ENCODE data around the gene LCORL.

LCORL gene

GRCh38 chr4:17823871-17824669, 197.5 kb downstream of the LCORL start:
- H3K4me3 ChIP-seq (ENCODE audit: low read length in 2 of 2): no peak overlapping the region
- H3K36me3 ChIP-seq (replicated peaks in 1 of 2; ENCODE audit: control insufficient read depth in 2 of 2, insufficient read depth in 2 of 2, low read length in 2 of 2): peaks cover 6 to 98% of the 10 kb centered on the region in 2 donors
- H3K18ac ChIP-seq (ENCODE audit: low read length): no peak overlapping the region
- H3K4me2 ChIP-seq (ENCODE audit: insufficient read depth, low read length, poor library complexity, severe bottlenecking): no peak overlapping the region
- peaks cover 2% of the 10 kb centered on the region for H3K79me1 ChIP-seq (ENCODE audit: low read depth, low read length)
- no peak overlapping the region for H3K23ac ChIP-seq (ENCODE audit: low read depth, low read length, poor library complexity)
- H3K4ac ChIP-seq (ENCODE audit: low read length): no peak overlapping the region
- no peaks in the 10 kb centered on the region for H3K4me1 ChIP-seq (ENCODE audit: control insufficient read depth in 2 of 2, insufficient read depth in 1 of 2, low read depth in 1 of 2, low read length in 2 of 2)
- H2BK15ac ChIP-seq (ENCODE audit: low read length): no peak overlapping the region
- no peak overlapping the region for H4K8ac ChIP-seq (ENCODE audit: low read depth, low read length)
- H2AK5ac ChIP-seq (ENCODE audit: low read depth, low read length): no peak overlapping the region
- no peak overlapping the region for H3K27ac ChIP-seq (replicated peaks; ENCODE audit: low read length)
- no peak overlapping the region for H2BK120ac ChIP-seq (ENCODE audit: low read depth, low read length)
- no peaks in the 10 kb centered on the region for H3K27me3 ChIP-seq (ENCODE audit: control insufficient read depth in 3 of 3, insufficient read depth in 3 of 3, low read depth in 1 of 3, low read length in 3 of 3)
- no peak overlapping the region for H4K91ac ChIP-seq (ENCODE audit: low read depth, low read length, poor library complexity)
- no peak overlapping the region for H2BK5ac ChIP-seq (ENCODE audit: low read length)
- no peak overlapping the region for H2BK12ac ChIP-seq (ENCODE audit: low read length)
- H2AFZ ChIP-seq (ENCODE audit: low read length): no peak overlapping the region
- no peak overlapping the region for H3K14ac ChIP-seq (ENCODE audit: low read length)
- no peaks in the 10 kb centered on the region for H3K9me3 ChIP-seq (replicated peaks in 1 of 2; ENCODE audit: control insufficient read depth in 2 of 2, insufficient read depth in 1 of 2, low read depth in 1 of 2, low read length in 2 of 2)
- H3K9ac ChIP-seq (ENCODE audit: low read depth, low read length, poor library complexity): no peak overlapping the region
- no peak for DNase-seq (ENCODE audit: low spot score)
- WGBS, 2 donors (ENCODE audit: extremely low coverage in 2 of 2, insufficient read length in 2 of 2, insufficient replicate concordance in 1 of 2): no CpG with 5 or more reads among the region's 1 CpG

- no peak overlapping the region for H2BK15ac ChIP-seq (ENCODE audit: low read length)
- H3K36me3 ChIP-seq (replicated peaks in 1 of 2; ENCODE audit: control insufficient read depth in 2 of 2, insufficient read depth in 2 of 2, low read length in 2 of 2): peaks cover 6 to 96% of the 10 kb centered on the region in 2 donors
- H3K9ac ChIP-seq (ENCODE audit: low read depth, low read length, poor library complexity): no peak overlapping the region
- H2BK12ac ChIP-seq (ENCODE audit: low read length): no peak overlapping the region
- H3K18ac ChIP-seq (ENCODE audit: low read length): no peak overlapping the region
- no peak overlapping the region for H3K4me2 ChIP-seq (ENCODE audit: insufficient read depth, low read length, poor library complexity, severe bottlenecking)
- no peak overlapping the region for H2BK120ac ChIP-seq (ENCODE audit: low read depth, low read length)
- no peak overlapping the region for H4K8ac ChIP-seq (ENCODE audit: low read depth, low read length)
- WGBS, 2 donors (ENCODE audit: extremely low coverage in 2 of 2, insufficient read length in 2 of 2, insufficient replicate concordance in 1 of 2): no CpG with 5 or more reads among the region's 5 CpGs
- H3K14ac ChIP-seq (ENCODE audit: low read length): no peak overlapping the region
- no peak for DNase-seq (ENCODE audit: low spot score)
- H3K4me3 ChIP-seq (ENCODE audit: low read length in 2 of 2): no peak overlapping the region
- H3K79me1 ChIP-seq (ENCODE audit: low read depth, low read length): peaks cover 2% of the 10 kb centered on the region
- H3K4me1 ChIP-seq (ENCODE audit: control insufficient read depth in 2 of 2, insufficient read depth in 1 of 2, low read depth in 1 of 2, low read length in 2 of 2): peaks cover 0 to 4% of the 10 kb centered on the region in 2 donors
- no peak overlapping the region for H3K4ac ChIP-seq (ENCODE audit: low read length)
- H2AFZ ChIP-seq (ENCODE audit: low read length): no peak overlapping the region
- no peak overlapping the region for H2AK5ac ChIP-seq (ENCODE audit: low read depth, low read length)
- no peak overlapping the region for H2BK5ac ChIP-seq (ENCODE audit: low read length)
- no peak overlapping the region for H4K91ac ChIP-seq (ENCODE audit: low read depth, low read length, poor library complexity)
- H3K27ac ChIP-seq (replicated peaks; ENCODE audit: low read length): no peak overlapping the region
- no peaks in the 10 kb centered on the region for H3K9me3 ChIP-seq (replicated peaks in 1 of 2; ENCODE audit: control insufficient read depth in 2 of 2, insufficient read depth in 1 of 2, low read depth in 1 of 2, low read length in 2 of 2)
- no peaks in the 10 kb centered on the region for H3K27me3 ChIP-seq (ENCODE audit: control insufficient read depth in 3 of 3, insufficient read depth in 3 of 3, low read depth in 1 of 3, low read length in 3 of 3)
- H3K23ac ChIP-seq (ENCODE audit: low read depth, low read length, poor library complexity): no peak overlapping the region
Observed at GRCh38 chr4:17817027-17817426, 204.5 kb downstream of the LCORL start.

GRCh38 chr4:17816142-17816541, 205.4 kb downstream of the LCORL start:
- Histone ChIP-seq H3K18ac (ENCODE audit: low read length) (no peak overlapping the region), H2BK15ac (ENCODE audit: low read length) (no peak overlapping the region), H3K27me3 (ENCODE audit: control insufficient read depth in 3 of 3, insufficient read depth in 3 of 3, low read depth in 1 of 3, low read length in 3 of 3) (no peaks in the 10 kb centered on the region), H4K8ac (ENCODE audit: low read depth, low read length) (no peak overlapping the region), H3K79me1 (ENCODE audit: low read depth, low read length) (no peaks in the 10 kb centered on the region), H3K4ac (ENCODE audit: low read length) (no peak overlapping the region), H3K4me2 (ENCODE audit: insufficient read depth, low read length, poor library complexity, severe bottlenecking) (no peak overlapping the region), H3K36me3 (replicated peaks in 1 of 2; ENCODE audit: control insufficient read depth in 2 of 2, insufficient read depth in 2 of 2, low read length in 2 of 2) (peaks cover 6 to 87% of the 10 kb centered on the region in 2 donors), H3K4me3 (ENCODE audit: low read length in 2 of 2) (no peak overlapping the region), H2BK12ac (ENCODE audit: low read length) (no peak overlapping the region), H2AK5ac (ENCODE audit: low read depth, low read length) (no peak overlapping the region), H4K91ac (ENCODE audit: low read depth, low read length, poor library complexity) (no peak overlapping the region), H2BK5ac (ENCODE audit: low read length) (no peak overlapping the region), H3K4me1 (ENCODE audit: control insufficient read depth in 2 of 2, insufficient read depth in 1 of 2, low read depth in 1 of 2, low read length in 2 of 2) (peaks cover 0 to 4% of the 10 kb centered on the region in 2 donors), H3K9me3 (replicated peaks in 1 of 2; ENCODE audit: control insufficient read depth in 2 of 2, insufficient read depth in 1 of 2, low read depth in 1 of 2, low read length in 2 of 2) (no peaks in the 10 kb centered on the region), H3K27ac (replicated peaks; ENCODE audit: low read length) (no peak overlapping the region), H3K9ac (ENCODE audit: low read depth, low read length, poor library complexity) (no peak overlapping the region), H3K23ac (ENCODE audit: low read depth, low read length, poor library complexity) (no peak overlapping the region), H2AFZ (ENCODE audit: low read length) (no peak overlapping the region), H2BK120ac (ENCODE audit: low read depth, low read length) (no peak overlapping the region), H3K14ac (ENCODE audit: low read length) (no peak overlapping the region)
- DNase-seq (ENCODE audit: low spot score): no peak
- no CpG with 5 or more reads among the region's 12 CpGs for WGBS, 2 donors (ENCODE audit: extremely low coverage in 2 of 2, insufficient read length in 2 of 2, insufficient replicate concordance in 1 of 2)

GRCh38 chr4:17814140-17814539, 207.4 kb downstream of the LCORL start:
- Histone ChIP-seq H3K4me1 (ENCODE audit: control insufficient read depth in 2 of 2, insufficient read depth in 1 of 2, low read depth in 1 of 2, low read length in 2 of 2) (peaks cover 0 to 5% of the 10 kb centered on the region in 2 donors), H4K91ac (ENCODE audit: low read depth, low read length, poor library complexity) (no peak overlapping the region), H3K14ac (ENCODE audit: low read length) (no peak overlapping the region), H4K8ac (ENCODE audit: low read depth, low read length) (no peak overlapping the region), H3K4ac (ENCODE audit: low read length) (no peak overlapping the region), H3K9ac (ENCODE audit: low read depth, low read length, poor library complexity) (no peak overlapping the region), H2BK12ac (ENCODE audit: low read length) (no peak overlapping the region), H3K4me2 (ENCODE audit: insufficient read depth, low read length, poor library complexity, severe bottlenecking) (no peak overlapping the region), H2AFZ (ENCODE audit: low read length) (no peak overlapping the region), H3K27me3 (ENCODE audit: control insufficient read depth in 3 of 3, insufficient read depth in 3 of 3, low read depth in 1 of 3, low read length in 3 of 3) (no peaks in the 10 kb centered on the region), H3K79me1 (ENCODE audit: low read depth, low read length) (no peaks in the 10 kb centered on the region), H2BK15ac (ENCODE audit: low read length) (no peak overlapping the region), H2AK5ac (ENCODE audit: low read depth, low read length) (no peak overlapping the region), H3K9me3 (replicated peaks in 1 of 2; ENCODE audit: control insufficient read depth in 2 of 2, insufficient read depth in 1 of 2, low read depth in 1 of 2, low read length in 2 of 2) (no peaks in the 10 kb centered on the region), H3K18ac (ENCODE audit: low read length) (no peak overlapping the region), H3K27ac (replicated peaks; ENCODE audit: low read length) (no peak overlapping the region), H2BK5ac (ENCODE audit: low read length) (no peak overlapping the region), H3K36me3 (replicated peaks in 1 of 2; ENCODE audit: control insufficient read depth in 2 of 2, insufficient read depth in 2 of 2, low read length in 2 of 2) (peaks cover 6 to 73% of the 10 kb centered on the region in 2 donors), H3K4me3 (ENCODE audit: low read length in 2 of 2) (no peak overlapping the region), H3K23ac (ENCODE audit: low read depth, low read length, poor library complexity) (no peak overlapping the region), H2BK120ac (ENCODE audit: low read depth, low read length) (no peak overlapping the region)
- no CpG with 5 or more reads among the region's 3 CpGs for WGBS, 2 donors (ENCODE audit: extremely low coverage in 2 of 2, insufficient read length in 2 of 2, insufficient replicate concordance in 1 of 2)
- DNase-seq (ENCODE audit: low spot score): no peak
